Fibroblast of skin of right quadriceps (primary cell): ENCODE data around the gene POLE3.
"Not testable (repeated sequence)": the region's sequence is repeated elsewhere in the genome, so short reads cannot be mapped to it uniquely, and the experiment has no call there.

Source experiments
- DNase-seq: peaks from one replicate; pipeline ENCODE4 v3.0.0-alpha.2; 2013

POLE3 gene, protein sequence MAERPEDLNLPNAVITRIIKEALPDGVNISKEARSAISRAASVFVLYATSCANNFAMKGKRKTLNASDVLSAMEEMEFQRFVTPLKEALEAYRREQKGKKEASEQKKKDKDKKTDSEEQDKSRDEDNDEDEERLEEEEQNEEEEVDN

DNA sequence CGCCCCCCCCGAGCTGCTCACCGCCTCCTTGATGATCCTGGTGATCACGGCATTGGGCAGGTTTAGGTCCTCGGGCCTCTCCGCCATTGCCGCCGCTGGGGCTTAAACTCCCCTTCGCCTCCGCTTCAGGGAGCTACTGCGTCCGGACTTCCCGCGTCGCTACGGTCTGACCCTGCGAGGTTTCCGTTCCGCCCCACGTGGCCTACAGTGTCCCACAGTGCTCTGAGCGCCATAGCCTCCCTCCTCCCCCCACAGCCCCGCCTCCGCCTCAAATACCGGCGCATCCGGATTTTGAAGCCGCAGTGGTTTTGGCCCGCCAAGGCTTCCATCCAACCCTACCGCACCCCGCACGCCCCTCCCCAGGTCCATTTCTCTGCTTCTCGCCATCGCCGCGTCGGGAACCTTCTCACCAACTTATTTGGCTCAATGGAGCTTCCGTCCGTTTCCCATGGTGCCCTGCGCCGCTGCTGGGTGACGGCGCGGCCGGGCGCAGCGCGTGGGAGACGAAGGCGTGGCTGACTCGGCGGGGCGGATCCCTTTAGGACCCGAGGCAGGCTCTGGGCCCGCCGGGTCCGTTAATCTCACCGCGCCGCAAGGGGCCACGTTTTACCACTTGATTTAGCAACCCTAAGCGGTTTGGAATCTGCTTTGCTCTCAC, at the start of gene POLE3, which contains the start of gene C9orf43:
TSS of gene POLE3 (minus strand) at position 469 of the 658 bp plus-strand sequence. CDS start at position 87, 382 bp downstream.
TSS of gene C9orf43 (plus strand) at position 541 of the 658 bp plus-strand sequence. CDS start 2,747 bp downstream, outside the sequence.
- peak; percentile 96 for DNase-seq

DNA sequence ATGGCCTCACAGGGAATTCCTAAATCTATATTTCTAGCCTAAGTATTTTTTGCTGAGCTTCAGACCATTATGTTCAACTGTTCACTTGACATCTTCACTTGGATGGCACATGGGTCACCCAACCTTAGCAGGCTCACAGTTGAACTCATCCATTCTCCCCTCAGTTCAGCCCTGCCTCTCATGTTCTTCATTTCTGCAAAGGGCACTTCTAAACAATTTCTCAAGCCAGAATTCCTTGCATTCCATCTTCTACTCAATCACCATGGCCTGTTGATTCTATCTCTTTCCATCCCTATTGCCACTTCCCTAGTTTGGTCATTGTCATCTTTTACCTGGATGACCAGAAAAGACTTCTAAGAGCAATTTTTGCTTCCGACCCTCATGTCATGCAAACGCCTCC, 45.8 kb upstream of the POLE3 start:
- DNase-seq, result peak; percentile 35

- peak; percentile 85 for DNase-seq
Observed at GRCh38 chr9:113454914-113455761, 44.7 kb upstream of the POLE3 start.

DNA sequence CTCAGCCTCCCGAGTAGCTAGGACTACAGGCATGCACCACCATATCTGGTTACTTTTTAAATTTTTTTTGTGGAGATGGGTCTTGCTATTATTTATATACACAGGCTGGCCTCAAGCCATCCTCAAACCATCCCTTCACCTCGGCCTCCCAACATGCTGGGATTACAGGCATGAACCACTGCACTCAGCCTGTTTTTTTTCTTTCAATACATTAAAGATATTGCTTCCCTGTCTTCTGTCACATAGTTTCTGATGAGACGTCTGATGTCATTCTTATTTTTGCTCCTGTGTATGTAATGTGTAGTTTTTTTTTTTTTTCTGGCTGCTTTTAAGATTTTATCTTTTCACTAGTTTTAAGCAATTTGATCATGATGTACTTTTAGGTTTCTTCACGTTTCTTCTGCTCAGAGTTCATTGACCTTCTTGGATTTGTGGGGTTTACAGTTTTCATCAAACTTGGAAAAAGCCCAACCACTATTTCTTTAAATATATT, 41.7 kb upstream of the POLE3 start:
- DNase-seq, result no peak

- peak; percentile 43 for DNase-seq
Observed at GRCh38 chr9:113449376-113449775, 38.9 kb upstream of the POLE3 start.

DNA sequence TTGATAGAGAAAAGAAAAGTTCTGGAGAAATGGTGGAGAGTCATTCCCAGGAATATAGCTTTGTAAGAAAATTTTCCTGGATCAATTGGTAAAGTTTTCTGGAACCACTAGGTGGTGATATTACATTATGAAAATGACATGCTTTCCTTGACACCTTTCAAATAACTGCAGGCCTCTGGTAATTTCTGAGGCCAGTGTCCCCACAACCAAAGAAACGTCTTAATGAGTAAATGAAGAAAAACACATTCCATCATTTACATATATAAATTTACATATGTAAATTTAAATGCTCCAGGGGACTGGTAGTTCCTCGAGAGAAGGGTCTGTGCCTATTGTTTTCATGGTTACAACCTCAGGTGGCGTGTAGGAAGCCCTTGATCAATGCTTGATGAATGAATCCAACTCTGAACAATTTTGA, 35.9 kb upstream of the POLE3 start:
- DNase-seq, result peak; percentile 47

DNA sequence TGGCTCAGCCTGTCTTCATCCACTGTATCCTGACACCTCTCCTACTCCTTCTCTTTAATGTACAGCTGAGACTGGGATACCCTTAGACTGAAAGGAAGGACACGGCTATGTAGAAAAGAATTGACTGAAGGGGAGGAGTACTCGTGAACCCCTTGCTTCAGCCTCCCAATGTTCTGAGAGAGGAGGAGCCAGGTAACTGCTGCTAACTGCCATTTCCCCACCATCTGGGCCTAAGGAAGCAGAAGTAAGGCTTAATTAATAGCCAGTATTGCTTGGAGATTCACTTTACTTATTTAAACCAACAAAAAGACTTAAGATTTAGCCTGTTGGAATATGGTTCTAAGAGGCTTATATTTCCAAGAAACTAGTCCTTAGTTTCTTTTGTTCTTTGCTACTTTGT, 34.3 kb upstream of the POLE3 start:
- DNase-seq, result no peak

DNA sequence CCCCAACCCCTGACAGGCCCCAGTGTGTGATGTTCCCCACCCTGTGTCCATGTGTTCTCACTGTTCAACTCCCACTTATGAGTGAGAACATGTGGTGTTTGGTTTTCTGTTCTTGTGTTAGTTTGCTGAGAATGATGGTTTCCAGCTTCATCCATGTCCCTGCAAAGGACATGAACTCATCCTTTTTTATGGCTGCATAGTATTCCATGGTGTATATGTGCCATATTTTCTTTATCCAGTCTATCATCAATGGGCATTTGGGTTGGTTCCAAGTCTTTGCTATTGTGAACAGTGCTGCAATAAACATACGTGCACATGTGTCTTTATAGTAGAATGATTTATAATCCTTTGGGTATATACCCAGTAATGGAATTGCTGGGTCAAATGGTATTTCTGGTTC, 27.2 kb upstream of the POLE3 start:
- not testable (repeated sequence) for DNase-seq

GRCh38 chr9:113436728-113437515, 26.4 kb upstream of the POLE3 start:
- DNase-seq, result no peak

DNA sequence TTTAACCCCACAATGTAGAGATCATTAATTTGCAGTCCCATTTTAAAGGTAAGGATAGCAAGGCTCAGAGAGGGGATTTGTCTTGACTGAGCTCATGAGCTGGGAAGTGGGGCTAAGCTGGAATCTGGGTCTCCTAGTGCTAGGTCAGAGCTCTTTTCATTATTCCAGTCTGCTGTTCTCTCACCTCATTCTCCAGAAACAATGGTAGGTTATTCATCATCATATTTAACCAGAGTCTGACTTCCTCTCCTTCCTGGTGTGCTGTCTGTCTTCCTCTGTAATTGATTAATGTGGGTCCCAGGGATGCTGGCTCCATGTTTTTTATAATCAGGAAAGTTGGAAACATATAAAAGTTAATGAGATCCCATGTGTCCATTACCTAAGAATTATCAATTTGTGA, 20.7 kb upstream of the POLE3 start:
- DNase-seq, result no peak

- DNase-seq, result no peak
Observed at GRCh38 chr9:113428062-113428615, 17.7 kb upstream of the POLE3 start.

GRCh38 chr9:113427629-113428028, 17.2 kb upstream of the POLE3 start:
- no peak for DNase-seq

DNA sequence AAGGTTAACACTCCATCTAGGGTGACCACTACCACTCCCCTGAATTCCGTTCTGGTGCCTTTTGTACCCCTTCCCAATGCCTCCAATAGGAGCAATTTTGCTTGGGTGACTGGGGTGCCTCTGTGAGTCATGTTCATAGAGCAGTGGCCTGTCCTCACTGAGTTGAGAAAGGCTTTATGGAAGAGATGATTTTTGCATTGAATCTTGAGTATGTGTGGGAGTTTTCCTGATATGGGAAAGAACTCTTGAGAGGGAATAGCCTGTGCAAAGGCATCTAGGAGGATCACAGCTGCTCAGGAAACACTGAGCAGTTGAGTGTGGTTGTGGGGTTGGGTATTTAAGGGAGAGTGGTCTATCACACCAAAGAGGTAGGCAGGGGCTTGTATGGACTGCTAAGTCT, 16.2 kb upstream of the POLE3 start:
- DNase-seq, result no peak

DNA sequence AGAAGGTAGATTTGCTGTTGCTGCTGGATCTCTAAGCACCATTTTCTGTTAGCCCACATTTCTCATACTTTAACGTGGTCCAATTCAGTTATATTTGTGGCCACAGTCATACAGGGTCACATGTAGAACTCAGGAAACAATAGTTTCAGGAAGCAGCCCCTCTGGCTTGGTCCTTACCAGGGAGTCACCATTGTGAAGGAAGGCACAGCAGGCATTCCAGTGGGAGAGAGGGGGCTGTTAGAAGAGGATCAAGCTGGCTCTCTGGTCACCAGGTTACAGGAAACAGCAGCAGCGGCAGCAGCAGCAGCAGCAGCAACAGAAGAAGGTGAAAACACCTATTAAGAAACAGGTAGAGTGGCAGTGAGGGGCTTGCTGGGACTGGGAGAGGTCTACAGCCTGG, 14.6 kb upstream of the POLE3 start:
- no peak for DNase-seq

GRCh38 chr9:113421726-113422125, 11.3 kb upstream of the POLE3 start:
- DNase-seq, result no peak

- no peak for DNase-seq
Observed at GRCh38 chr9:113417370-113417769, 6.9 kb upstream of the POLE3 start.

DNA sequence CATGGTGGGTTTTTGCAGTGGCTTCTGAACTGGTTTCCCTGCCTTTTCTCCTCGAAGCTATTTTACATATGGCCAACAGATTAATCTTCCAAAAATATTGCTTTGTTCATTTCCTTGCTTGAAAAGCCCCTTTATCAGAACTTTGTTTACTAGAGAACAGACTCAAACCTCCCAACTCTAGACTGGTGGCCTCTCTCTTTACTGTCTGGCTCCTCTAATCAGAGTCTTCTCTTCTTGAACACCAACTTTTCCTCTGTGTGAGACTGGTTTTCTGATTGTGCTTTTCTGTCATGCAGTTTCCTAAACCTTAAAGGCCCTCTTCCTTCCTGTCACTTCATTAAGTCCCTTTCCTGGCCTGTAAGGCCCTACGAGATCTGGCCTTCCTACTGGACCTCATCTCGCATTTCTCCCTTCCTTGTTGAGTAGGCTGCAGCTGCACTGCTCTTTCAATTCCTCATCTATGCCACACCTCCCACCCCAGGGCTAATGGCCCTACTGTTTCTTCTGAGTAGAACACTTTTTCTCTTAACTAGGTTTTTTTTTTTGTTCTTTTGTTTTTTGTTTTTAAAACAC, 5.8 kb upstream of the POLE3 start:
- DNase-seq, result no peak

DNA sequence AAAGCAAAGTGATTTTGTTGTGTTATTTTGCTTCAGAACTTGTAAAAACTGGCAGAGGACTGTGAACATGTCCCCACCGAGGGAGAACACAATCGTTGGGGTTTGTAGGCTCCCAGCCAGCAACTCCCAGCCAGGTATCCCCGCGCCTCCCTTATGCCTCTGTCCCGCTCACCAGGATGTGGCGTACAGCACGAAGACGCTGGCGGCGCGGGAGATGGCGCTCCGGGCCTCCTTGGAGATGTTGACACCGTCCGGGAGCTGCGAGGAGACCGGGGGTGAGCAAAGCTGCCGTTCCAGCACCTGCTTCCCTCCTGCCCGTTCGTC, 630 bp downstream of the POLE3 start:
- no peak for DNase-seq

DNA sequence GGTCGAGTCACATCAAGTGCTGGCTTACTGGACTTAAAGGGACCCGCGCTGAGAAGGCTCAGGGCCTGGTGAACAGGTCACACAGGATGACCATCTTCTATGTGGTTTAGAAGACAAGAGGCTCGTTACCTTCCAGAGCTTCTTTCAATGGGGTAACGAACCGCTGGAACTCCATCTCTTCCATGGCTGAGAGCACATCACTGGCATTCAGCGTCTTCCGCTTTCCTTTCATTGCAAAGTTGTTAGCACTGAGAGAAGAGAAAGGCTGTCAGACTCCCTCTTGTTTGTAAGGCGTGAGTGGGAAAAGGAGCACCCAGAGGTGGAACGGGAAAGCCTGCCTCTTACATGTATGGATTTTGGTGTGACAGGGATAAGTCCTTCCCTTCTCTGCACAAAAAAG, 994 bp downstream of the POLE3 start:
- no peak for DNase-seq

- peak; percentile 61 for DNase-seq
Observed at GRCh38 chr9:113406873-113407511, 3.5 kb downstream of the POLE3 start.

DNA sequence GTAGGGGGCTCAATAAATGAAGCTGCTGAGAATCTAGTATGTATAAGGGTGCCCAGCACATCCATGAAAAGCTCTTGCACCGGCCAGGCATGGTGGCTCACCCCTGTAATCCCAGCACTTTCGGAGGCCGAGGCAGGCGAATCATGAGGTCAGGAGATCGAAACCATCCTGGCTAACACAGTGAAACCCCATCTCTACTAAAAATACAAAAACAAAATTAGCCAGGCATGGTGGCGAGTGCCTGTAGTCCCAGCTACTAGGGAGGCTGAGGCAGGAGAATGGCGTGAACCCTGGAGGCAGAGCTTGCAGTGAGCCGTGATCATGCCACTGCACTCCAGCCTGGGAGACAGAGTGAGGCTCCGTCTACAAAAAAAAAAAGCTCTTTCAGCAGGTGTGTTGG, 4.1 kb downstream of the POLE3 start:
- not testable (repeated sequence) for DNase-seq

DNA sequence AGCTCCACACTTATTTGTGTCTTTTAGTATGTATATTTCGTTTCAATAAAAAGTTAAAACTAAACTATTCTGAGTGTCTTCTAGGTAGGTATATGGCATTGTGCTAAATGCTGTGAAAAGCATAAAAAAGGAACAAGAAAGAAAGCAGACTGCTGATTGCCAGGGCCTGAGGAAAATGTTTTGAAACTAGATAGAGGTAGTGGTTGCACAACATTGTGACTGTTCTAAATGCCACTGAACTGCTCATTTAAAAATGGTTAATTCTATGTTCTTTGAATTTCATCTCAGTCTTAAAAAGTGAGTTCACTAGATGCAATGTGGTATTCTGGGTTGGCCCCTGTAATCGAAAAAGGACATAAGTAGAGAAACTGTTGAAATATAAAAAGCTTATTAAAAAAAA, 6.8 kb downstream of the POLE3 start:
- DNase-seq, result no peak
